CD4-positive, alpha-beta T cell treated with Interferon gamma for 1 hour (primary cell): ENCODE data around the gene GLT1D1.
"Not testable (repeated sequence)": the region's sequence is repeated elsewhere in the genome, so short reads cannot be mapped to it uniquely, and the experiment has no call there.

Source experiments
- DNase-seq: peaks from one replicate; pipeline ENCODE4 v3.0.0-alpha.2; 2020

The GLT1D1 gene

DNA sequence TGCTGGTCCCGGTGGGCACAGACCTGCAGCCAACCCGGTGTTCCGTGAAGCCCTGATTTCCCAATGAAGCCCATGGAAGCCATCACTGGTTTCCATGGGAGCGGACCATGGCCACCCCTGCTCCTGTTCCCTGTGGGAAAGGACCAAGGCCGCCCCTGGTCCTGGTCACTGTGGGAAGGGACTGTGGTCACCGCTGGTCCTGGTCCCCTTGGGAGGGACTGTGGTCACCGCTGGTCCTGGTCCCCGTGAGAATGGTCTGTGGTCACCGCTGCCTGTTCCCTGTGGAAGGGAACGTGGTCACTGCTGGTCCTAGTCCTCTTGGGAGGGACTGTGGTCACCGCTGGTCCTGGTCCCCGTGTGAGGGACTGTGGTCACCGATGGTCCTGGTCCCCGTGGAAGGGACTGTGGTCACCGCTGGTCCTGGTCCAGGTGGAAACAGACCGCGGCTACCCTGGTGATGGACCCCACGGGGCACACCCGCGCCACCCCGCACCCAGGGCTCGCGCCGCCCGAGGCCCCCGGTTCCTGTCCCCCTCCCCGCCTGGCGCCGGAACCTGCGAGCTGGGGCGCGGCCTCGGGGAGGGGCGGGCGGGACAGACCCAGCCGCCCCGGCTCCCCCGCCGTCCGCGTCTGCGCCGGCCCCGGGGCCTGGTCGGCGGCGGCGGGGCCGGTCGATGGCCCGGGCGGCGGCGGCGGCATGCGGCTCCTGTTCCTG is at the start of gene GLT1D1:
Gene GLT1D1, plus strand, starts transcription at position 594 of the 715 bp plus-strand sequence. Its CDS starts 104 bp downstream, at position 698.
- DNase-seq, result no peak

DNA sequence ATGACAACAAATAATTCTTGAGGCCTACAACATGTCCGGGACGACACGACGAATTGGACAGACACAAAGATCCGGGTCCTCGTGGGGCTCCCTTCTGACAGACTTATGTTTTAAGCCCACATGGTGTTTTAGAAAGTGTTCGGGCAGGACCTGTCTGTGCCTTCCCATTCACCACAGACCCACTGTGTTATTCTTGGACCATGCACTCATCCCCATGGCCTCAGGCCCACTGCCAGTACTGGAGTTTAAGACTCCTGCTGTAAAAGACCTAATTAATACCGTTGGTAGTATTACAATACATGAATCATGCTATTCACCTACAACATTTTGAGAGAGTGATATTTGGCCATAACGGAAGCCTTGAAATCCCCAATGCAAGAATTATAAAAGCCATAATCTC is 49.5 kb upstream of the GLT1D1 start:
- DNase-seq, result no peak

- DNase-seq, result no peak
Measured at GRCh38 chr12:128804762-128805161, 48.5 kb upstream of the GLT1D1 start.

GRCh38 chr12:128805406-128805805 is 47.9 kb upstream of the GLT1D1 start:
- not testable (repeated sequence) for DNase-seq

DNA sequence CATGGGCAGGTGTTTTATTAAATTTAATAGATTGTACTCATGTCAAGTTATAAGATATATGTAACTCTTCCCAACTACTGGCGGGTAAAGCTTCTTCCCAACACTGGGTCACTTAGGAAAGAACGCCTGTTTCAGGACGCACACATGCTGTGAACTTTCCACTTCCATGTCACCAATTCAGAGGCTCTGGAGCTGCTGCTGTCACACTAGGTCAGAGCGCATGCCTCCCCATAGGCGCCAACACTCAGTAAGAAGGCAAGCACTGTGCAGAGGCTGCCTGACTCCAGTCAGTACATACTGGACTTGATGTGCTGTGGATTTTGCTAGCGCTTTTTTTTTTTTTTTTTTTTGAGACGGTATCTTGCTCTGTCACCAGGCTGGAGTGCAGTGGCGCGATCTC is 46.7 kb upstream of the GLT1D1 start:
- DNase-seq, result no peak

GRCh38 chr12:128807161-128807724 is 46.0 kb upstream of the GLT1D1 start:
- no peak for DNase-seq

DNA sequence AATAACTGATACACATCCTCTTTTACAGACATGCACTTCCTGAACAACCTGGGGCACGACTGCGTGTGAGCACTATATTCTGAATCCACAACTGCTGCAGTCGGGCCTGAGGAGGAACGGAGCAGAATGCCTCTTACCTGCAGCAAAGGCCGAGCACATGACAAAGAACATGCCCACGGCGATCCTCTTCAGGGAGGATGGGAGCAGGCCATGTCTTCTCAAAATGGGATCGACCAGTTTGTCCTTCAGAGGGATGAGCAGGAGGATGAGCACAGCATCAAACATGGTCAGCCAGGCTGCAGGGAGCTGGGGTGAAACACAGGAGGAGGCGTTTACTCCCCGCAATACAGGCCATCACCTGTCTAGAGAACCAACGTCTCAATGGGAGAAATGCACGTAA is 44.6 kb upstream of the GLT1D1 start:
- DNase-seq, result no peak

GRCh38 chr12:128810182-128811127 is 42.8 kb upstream of the GLT1D1 start:
- peak; percentile 50 for DNase-seq

DNA sequence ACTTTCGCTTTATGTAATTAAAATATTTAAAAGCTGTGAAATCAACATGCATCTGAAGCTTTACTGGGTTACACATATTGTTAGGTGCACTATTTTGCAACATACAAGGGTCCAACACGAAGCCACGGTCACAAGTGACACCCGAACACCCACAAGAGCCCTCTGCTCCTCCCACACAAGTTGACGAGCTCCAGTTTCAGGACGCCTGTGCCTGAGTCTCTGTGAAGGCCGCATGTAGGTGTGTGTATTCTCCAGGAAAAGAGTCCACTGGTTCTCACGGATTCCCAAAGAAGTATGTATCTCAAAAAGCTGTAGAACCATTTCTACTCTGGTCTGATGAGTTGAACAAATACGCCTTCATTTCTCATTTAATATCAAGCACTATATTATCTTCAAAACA is 41.5 kb upstream of the GLT1D1 start:
- DNase-seq, result no peak

DNA sequence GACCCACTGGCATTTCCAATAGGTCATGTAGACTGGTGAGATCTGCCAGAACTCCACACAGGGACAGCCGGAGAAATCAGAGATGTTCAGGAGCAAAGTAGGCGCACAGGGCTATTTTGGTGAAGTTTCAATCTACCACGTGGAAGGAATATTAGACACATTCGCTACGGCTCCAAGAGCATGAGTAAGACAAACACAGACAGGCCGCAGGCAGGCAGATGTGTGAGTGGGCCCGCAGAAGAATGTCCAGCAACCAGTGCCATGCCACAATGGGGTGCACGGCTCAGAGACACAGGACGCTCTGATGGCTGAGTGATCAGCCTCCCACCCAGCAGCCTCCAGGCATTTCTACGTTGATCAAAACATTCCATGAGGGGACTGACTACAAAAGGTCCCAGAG is 39.9 kb upstream of the GLT1D1 start:
- no peak for DNase-seq

DNA sequence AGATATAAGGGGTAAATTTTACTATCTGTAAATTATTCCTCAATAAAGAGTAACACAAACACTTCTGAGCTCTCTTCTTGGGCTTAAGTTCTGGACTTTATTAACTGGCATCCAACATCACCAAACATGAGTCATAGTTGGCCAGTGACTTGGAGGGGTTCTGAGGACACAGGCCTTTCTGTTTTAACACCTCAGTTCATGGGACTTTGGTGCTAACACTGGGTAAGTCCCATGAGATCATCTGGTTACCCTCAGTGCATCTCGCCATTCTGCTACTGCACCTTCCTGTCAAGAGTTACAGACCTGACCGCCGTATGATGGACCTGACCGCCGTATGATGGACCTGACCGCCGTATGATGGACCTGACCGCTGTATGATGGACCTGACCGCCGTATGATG is 39.4 kb upstream of the GLT1D1 start:
- no peak for DNase-seq

DNA sequence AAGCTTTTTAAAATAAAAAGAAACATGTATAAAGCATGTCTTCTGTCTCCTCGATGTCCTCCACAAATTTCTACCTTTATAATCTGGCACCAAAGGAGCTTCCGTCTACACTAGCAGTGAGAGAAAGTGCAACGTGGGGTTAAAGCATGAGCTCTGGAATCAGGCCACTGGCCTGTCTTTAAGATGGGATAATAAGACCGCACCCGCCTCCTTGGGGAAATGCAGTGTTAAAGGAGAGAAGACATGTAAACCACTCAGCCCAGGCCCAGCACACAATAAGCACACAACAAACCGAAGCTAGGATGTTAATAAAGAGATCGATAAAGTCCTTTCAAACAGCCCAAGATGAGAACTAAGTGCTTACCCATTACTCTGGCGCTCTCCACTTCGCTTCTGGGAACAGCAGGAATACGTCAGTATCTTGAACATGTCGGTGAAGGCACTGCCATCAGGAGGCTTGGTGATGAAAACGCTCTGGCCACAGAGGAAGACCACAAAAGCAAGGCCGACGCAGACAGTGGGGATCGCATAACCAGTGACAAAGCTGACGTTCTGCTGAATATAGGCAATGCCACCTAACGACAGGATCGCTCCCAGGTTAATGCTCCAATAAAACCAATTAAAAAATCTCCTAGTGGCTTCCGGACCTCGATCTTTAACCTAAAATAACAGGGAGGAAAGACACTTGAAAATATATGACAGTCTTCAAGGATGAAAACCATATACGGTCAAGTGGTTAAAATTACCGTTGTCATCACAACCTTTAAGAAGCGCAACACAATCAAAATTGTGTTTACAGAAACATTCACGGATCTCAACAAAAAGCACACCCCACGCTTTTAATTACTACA is 38.6 kb upstream of the GLT1D1 start:
- no peak for DNase-seq

DNA sequence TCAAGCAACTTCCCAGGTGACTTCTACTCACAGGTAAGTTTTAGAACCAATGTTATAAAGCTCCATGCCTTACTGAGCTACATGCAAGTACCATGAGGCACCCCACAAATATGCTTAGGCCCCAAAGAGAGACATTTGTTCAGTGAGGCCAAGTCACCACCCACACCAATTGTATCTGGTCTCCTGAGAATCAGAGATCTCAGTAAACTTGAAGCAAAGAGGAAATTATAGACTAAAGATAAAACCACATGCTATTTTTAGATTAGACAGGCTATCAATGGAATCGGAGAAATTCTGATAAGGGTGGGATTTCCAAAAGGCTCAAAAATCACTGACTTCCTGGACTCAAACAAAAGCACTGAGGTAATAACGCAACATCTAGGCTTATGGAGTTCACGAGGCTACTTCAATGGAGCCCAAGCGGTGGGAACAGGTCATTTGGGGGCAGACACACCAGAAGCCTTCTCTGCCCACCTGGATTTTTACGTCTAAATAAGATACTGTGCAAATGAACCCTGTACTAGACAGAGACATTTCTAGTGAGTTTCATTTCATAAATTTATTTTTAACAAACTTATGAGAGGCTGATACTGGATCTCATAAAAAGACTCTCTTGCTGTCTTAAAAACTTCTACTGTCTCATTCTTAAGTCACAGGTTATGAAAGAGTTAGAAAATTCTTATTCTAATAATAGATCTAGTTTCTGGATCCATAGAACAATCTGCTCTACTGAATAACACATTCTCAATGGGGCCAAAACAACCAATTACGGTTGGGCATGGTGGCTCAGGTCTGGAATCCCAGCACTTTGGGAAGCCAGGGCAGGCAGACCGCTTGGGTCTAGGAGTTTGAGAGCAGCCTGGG is 37.3 kb upstream of the GLT1D1 start:
- no peak for DNase-seq

- no peak for DNase-seq
Measured at GRCh38 chr12:128816643-128816920, 36.7 kb upstream of the GLT1D1 start.

DNA sequence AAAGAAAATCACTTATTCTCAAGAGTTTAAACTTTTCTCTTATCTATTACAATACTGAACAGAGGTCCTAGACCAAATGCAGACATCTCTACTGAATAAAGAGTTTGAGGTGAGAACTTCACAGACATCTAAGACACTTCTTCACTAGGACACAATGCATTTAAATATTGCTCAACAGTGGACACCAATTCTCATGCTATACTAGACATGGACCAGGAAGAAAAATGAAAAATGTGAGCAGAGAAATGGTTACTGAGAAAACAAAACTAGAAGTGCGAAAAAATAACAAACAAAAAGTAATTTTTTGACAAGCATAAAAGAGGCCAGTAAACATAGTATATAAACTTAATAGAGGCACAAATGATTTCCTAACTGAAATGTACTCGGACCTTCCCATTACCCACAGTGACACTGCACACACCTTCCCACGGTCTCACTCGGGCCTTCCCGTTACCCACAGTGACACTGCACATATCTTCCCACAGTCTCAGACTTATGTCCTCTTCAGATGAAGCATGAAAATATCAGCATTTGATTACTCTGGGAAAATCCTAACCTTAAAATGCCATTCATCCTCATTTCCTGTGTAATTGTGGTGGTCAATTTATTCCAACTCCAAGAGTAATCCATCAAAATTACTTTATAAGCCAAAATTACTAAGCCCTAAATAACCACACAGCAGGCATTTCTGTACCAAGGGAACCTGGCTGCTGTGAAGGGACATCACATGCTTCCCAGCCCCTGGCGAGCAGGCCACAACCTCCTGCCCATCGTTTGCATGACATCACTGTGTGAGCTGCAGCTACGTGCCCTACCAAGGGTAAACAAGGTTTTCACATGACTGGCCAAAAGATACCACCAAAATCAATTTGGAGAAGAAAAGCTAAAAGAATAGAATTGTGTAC is 35.9 kb upstream of the GLT1D1 start:
- DNase-seq, result peak; percentile 55

- no peak for DNase-seq
Measured at GRCh38 chr12:128818065-128819022, 34.9 kb upstream of the GLT1D1 start.

DNA sequence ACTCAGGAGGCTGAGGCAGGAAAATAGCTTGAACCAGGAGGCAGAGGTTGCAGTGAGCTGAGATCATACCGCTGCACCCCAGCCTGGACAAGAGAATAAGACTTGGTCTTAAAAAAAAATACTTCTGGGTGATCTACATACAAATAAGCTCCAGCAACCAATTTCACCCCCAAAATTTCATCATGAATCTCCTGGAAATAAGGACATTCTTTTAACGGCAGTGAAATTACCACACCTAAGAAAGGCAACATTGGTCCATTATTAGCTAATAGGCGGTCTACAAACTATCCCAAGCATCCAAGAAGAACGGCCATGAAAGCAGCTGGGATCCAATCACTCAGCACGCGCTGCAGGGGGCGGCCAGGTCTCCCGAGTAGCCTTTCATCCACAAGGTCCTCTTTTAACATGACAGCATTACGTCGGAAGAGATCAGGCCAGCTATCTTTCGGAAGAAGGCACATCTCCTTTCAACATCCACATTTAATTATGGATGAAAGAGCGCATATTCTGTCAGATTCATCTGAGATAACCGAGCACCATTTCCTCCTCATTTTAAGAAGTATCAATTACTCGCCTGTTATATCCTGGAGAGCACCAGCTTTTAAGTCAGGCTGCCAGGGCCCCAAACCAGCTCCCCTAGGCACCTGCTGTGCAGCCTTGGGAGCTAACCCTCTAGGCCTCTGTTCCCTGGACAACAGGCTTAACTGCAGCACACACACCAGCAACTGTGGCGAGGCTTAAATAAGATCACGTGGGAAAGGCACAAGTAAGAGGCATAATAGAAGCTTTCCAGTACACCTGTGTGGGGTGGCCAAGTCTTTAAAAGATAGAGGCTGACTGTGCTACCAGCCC is 33.8 kb upstream of the GLT1D1 start:
- DNase-seq, result no peak

- no peak for DNase-seq
Measured at GRCh38 chr12:128820253-128820652, 33.0 kb upstream of the GLT1D1 start.
